GM19328 (cell line): ENCODE results near the gene OPALIN.
"Not testable (repeated sequence)": the region's sequence is repeated elsewhere in the genome, so short reads cannot be mapped to it uniquely, and the experiment has no call there.

Experiments used
- ATAC-seq: cut with Tn5 transposase; IDR thresholded peaks from one replicate; pipeline ENCODE4 v1.9.1; 2021; ENCODE audit warnings: mild to moderate bottlenecking, moderate library complexity; ENCODE audit not compliant: unreplicated experiment

The OPALIN gene

DNA sequence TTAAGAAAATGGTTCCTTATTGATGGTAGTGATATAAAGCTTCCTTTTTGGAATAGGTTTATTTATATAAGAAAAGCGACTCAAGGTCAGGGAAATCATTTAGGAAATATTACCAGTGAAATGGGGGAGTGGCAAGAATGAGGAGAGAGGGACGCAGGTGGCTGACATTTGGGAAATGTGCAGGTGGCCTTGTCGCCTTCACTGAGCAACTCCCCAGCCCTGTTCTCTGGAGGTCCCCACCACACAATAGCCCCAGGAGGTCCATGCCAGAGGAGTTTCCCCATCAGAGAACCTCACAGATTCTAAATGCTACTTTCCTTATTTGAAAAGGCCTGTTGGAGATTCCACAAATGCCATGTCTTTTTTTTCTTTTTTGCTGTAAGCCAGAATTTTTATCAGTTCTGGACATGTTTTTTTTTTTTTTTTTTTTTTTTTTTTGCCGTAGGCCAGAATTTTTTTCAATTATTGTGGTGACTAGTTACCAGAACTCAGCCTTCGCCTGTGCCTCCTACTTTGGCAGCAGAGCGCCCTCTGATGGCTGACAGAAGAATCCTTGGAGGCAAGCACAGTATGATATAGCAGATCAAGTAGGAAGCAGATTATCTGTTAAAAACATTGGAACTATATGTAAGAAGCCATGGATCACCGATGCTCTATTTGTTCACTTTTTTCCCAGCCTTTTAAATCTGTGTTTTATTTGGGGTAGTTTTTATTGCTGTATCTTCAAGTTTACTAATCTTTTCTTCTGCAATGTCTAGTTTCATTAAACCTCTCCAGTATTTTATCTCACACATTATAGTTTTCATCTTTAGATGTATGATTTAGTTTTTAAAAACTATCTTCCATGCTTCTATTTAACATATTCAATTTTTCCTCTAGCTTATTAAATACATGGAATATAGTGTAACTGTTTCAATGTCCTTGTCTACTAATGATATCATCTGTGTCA, 18.6 kb downstream of the OPALIN start:
- ATAC-seq: no peak

DNA sequence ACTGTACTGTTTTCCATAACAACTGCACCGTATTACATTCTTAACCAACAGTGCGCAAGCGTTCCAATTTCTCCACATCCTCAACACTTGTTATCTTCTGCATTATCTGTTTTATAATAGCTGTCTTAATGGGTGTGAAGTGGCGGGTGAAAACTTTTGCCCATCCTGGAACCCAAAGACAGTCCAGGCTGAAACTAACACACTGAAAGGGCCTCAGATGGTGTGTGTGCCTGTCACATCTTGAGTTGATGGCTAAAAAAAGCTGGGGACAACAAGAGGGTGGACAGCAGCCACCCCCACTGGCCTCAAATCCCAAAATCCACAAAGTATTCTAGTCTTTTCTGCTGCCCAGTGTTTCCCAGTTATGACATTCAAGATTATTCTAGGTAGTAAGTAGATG, 19.4 kb downstream of the OPALIN start:
- no peak for ATAC-seq

DNA sequence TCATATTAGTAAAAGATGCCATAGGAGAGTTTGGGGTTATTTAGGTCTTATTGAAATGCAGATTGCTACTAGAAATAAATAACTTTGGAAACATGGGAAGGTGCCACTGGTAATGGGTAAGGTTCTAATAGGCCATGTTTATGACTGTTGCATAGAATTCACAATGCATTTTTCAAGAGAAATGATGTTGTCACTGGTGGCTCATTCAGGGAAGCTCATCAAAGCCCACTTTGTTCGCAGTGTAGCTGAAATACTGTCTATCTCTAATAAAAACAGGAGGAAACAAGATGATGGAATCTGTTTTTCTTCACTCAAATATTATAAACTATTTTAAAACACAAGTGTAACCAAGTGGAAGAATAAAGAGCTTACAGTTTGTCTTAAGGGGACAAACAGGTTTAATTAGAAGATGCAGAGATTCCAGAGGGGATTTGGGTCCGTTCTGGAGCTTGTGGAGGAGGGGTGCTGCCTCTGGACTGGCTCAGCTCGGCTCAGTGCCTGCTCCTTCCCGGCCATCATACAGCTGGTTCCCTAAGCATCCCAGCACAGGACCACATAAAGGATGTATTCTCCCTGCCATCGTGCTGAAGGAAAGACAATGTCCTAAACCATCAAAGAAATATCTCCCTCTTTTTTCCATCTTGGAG, 20.4 kb downstream of the OPALIN start:
- no peak for ATAC-seq

DNA sequence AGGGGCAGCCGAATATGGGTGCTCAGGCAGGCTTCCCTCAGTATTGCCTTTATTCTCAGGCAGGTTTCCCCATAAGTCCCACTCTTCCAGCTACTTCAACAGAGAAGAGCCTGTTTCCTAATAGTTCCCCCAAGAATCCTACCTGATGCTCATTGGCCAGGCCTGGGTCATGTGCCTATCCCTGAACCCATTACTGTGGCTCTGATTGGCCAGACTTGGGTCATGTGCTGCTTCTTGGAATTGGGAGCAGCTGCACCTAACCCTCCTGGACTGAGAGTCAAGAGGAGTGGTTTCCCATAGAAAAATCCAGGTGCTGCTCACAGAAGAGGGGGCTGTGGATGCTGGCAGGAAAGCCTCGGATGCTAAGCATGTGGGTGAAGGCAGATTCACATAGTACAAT, 21.7 kb downstream of the OPALIN start:
- no peak for ATAC-seq

DNA sequence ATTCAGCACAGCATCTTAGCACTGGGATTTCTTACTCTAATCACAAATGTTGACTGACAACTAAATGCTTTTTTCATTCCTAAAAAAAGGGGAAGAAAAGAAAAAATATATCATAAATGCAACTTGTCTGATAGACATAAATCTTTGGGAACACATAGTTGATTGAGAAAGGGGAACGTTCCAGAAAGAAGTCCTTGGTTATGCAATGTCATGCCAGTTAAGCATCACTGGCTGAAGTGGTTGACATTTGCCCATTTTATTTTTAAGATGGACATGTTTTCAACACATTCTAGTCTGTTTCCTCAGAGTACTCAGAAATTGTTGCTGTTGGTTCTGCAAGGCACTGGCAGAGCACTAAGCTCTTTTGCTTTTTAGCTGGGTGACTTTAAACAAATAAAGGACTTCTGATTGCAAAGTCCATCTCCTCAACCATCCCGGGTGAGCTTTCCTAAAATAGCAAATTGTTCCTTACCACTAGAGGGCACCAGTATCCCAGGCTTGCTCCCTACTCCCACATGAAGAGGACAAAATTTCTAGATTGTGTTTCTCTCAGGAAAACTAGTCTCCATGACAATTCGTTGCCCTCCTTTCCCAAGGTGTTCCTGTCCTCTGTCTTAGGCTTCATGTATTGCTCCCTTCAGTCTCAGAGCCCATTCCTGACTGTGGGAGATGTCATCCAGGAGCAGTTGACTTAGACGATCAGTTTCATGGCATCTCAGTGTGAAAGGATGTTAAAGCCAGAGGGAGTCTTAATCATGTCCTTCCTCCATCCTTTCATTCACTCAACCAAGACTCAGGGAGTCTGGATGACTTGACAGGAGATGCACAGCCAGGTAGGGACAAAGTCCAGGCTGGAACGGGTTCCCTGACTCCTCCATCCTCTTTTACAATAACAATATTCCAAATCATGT, 23.9 kb downstream of the OPALIN start:
- ATAC-seq: no peak

DNA sequence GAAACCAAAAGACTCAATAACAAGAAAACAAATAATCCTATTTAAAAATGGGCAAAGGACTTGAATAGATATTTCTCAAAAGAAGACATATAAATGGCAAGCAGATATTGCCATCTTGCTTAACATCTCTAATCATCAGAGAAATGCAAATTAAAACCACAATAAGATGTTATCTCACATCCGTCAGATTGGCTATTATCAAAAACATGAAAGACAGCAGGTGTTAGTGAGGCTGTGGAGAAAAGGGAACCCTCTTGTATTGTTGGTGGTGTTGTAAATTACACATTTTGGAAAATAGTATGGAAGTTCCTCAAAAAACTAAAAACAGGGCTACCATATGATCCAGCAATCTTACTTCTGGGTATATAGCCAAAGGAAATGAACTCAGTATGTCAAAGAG, 25.7 kb downstream of the OPALIN start:
- ATAC-seq: no peak

DNA sequence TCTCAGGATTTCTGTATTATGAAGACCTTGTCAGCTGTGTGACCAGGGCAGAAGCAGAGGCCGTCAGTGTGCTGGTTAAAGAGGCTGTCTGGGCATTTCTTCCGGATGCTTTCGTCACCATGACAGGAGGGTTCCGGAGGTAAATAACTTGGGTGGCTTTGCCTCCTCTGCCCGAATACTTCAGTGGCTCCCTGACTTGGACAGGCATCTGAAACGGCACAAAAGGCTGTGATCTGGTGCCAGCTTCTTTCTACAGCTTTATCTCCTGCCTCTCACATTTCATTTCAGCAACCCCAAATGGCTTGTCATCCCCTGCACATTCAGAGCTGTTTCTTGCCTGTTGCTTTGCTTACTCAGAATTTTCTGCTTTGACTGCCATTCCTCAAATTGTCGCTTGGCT, 31.3 kb downstream of the OPALIN start:
- no peak for ATAC-seq

DNA sequence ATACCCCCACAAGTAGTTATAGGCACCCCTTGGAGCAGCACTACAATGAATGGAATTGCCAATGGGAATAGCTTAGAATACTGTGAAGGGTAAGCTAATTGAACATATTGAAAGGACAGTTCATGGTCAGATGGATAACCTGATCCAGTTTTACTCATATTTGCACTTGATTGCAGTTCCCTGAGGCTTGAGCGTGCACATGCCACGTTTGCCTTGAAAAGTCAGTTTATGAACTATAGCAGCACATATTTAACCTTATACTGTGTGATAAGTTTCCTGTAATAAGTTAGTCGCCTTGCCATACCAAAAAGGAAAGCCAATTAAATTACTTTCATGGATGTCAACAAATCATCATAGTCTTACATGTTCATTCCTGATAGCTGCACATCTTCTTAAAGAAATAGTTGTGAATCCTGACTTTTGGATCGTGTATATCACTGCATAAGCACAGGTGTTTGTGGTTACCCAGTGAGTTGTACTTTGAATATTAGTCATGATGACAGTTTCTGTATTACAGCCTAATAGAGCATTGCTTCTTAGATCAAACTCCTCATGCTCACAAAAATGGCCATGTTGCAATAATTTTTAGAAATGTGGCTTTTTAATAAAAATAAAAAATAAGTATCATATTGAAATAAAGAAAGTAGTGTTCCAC, 33.0 kb downstream of the OPALIN start:
- peak; percentile 87 for ATAC-seq

DNA sequence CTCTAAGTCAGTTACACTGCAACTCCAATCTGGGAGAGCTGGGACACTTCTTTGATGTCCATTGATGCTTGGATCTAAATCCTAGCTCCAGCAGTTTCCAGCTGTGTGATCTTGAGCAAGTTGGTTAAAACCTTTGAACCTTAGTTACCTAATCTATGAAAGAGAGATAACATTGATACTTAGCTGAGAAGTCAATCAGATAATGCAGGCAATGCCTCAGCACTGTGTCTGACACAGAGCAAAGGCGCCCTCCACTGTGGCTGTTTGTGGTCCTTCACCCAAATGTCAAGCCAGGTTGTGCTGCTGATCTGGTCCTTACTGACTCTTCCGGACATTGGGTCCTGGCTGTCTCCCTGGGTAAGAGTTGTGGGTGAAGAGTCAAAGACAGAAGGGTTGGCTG, 34.4 kb downstream of the OPALIN start:
- ATAC-seq: no peak

DNA sequence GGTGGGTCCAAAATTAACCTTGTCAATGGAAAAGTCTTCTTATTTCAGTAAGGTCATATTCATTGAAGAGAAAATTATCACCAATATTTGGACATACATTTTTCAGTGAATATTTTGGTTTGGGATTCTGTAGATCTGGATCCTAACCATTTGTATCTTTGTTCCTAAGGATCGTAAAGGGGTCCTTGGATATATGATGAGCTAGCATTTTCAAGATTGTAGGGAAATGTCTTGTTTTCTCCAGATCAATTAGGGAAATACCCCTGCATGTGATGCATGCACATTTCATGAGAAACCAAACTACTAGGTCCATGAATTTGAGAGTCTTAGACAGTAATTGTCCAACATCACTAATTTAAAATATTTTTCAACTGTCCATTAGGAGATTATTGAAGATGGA, 36.5 kb downstream of the OPALIN start:
- no peak for ATAC-seq

DNA sequence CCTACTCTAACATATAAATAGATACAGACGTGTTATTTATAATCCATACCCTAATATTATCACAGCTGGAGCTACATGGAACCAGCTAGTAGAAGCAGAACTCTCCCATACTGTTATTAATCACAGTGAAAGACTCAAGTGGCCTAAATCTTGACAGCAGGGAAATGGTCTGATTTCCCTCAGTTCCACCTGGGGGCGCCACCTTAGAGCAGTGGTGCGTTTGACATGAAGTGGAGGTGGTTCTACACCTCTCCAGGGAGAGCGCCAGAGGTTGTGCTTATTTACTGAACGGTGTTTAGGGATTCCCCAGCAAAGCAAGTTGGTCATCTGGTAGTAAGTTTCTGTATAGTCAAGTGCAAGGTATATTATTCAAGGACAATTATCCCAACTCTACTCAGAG, 37.0 kb downstream of the OPALIN start:
- ATAC-seq: no peak

DNA sequence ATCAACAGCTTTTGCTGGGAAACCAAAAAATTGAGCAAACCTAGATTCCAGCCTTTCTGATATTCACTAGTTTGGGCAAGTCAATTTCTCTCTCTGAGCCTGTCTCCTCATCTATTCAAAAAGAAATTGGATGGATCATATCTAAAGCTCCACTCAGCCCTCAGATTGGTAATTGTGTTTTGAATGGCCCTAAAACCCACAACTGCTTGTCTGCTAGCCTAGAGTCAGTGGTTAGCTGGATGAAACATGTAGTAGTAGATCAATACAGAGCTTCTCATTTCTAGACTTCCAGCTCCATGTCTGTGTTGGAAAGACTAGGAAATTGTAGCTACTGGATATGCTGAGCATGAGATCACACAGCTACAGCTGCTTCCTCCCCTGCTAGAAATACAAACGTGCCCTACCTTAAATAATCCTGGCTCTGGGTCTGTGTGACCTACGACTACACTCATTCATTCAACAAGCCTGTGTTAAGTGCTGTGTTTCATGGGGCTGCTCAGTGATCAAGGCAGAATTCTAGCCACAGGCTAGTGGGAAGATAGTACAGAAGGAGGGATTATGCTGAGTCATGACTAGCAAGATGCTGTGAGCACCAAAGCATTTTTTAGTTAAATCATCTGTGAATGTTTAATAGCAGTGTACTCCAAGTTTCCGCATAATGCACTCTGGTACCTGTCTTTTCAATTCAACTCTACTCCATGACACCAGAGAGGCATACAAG, 38.9 kb downstream of the OPALIN start:
- no peak for ATAC-seq

DNA sequence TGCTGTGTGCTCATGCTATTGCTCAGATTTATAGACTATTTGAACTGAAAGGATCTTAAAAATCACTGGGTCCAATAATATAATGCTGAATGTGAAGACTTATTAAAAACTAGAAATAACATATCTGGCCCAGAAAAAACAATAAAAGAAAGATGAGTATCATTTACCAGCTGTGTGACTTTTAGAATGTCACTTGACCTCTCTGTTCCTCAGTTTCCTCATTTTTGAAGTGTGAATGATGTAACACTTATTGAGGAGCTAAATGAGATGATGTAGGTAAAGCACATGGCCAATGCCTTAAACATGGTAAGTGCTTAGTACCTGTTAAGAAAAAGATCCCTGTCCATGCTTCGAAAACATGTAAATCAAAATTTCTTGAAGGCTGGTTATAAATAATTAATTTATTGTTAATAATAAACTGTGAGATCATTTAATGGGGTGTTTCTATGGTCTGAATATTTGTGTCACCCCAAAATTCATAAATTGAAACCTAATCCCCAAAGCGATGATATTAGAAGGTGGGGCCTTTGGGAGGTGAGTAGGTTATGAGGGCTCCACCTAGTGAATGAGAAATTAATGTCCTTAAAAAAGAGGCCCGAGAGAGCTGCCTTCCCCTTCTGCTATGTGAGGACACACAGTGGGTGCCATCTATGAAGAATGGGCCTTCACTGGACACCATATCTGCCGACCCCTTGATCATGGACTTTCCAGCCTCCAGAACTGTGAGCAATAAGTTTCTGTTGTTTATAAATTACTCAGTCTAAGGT, 41.6 kb downstream of the OPALIN start:
- no peak for ATAC-seq

DNA sequence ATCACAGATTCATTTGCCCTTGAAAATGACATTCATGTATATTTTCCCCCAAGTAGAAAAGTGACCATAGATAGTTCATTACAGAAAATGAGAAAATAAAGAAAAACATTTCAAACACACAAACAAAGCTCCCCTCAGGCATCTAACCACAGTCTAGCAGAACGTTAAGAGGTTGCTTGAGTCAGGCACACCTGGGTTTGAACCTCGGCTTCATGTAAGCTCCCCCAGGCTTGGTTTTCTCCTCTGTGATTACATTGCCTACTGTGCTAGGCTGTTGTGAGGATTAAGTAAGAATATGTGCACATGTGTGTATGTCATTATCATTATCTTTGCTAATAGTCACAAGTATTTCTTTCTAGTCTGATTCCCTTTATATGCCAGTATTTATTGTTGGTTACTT, 45.5 kb downstream of the OPALIN start:
- ATAC-seq: no peak

DNA sequence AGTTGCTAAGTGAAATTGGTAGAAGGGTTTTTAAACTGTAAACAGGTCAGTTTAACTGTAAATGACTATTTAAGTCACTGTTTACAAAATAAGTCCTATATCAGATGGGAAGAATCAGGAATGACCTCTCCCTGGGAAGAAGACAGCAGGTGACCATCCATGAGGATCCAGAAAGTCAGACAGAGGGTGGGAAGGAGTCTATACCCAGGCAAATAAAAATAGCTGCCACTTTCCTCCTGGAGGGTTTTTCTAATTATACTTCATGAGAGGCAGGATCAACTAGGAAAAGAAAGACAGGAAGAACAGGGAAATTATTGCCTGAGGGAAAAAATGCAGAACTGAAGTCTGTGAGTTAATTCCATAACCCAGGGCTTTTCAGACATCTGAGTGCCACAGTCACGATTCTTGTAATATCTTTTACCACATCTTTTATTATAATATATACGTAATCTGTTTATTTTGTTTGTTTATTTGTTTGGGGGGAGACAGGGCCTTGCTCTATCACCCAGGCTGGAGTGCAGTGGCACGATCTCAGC, 47.6 kb downstream of the OPALIN start:
- no peak for ATAC-seq

DNA sequence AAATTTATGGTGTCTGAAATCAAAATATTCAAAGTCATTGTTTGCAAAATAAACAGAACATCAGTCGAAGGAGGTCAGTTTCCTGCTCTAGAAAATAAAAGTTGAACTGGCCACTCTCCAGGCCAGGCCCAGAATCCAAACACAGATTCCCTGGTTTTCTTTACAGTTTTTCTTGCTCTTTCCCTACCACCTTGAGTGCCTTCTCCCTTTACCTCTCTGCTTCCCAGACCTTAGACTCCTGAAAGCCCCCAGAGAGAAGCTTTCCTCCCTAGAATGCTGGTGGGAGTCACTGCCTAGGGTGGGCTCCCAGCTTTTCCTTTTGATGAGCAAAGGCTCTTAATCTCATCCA, 48.5 kb downstream of the OPALIN start:
- ATAC-seq: no peak

DNA sequence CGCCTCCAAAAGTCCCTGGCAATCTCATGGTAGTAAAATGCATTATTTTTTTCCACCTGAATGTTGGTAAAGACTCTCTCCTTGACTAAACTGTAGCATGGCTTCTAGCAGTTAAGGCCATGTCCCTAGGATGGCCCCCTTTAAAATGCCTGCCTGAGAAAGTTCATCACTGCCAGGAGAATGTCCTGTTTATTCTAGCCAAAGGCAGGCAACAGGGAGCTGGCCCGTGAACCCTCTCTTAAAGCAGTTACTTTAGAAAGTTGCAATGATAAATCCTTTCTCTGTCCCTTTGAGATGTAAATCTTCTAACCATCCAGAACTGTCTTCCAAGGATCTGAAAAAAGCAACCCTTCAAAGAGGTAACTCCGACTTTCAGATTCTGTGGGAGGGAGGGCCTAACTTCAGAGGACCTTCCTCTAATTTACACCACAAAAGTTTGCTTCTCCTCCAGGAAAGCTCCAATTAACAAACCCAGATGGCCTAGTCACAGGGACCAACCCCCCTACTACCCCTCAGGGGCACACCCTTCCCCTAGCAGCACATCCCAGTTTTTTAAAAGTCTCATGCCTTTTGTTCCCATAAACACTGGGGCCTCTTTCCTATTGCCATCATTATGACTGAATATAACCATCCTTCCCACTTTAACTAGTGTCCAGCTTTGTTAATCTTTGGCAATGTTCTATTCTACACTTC, 49.0 kb downstream of the OPALIN start:
- ATAC-seq: no peak

DNA sequence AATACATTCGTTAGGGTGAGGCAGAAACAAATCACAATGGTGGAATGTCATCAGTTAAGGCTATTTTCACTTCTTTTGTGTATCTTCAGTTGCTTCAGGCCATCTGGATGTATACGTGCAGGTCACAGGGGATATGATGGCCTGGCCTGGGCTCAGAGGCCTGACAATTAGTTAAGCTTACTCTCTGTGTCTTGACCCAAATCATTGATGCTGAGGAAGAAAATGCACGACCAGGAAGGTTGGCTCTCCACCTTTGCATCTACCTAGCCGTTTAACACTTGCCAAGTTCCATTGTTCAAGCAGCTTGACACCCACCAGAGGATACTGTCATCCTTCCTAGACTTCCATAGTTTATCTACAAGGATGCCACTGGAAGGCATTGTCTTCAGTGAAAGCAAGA, 49.9 kb downstream of the OPALIN start:
- ATAC-seq: not testable (repeated sequence)

DNA sequence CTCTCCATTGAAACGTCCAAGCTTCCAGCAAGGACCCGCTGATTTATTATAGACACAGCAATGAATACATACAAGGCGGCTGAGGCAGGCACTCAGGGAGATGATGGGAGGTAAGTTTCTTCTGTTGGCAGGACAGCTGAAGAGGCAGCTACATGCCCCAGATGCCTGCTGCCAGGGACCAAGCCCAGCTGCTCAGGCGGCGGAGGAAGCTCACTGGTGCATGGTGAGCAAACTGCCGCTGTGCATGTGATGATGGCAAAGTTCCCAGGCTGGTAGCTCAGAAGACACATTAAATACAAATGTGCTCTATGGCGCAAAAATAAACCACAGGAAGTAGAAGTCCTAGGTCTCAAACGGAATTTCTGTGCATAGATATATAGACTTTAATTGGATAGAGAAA, 52.3 kb downstream of the OPALIN start:
- ATAC-seq: no peak
